Peyer's patch (tissue), 4 donors: ENCODE data around the gene CENPT.

Source experiments
- POLR2A ChIP-seq, 2 donors: fragments of 450-650 bp; IDR thresholded peaks; one replicate each; pipeline ENCODE4 v1.5.1; 2017; ENCODE audit warnings: antibody characterized with exemption in 2 of 2, mild to moderate bottlenecking in 2 of 2, moderate library complexity in 2 of 2
- TF ChIP-seq, protein P1 (sequence below), 6 experiments: fragments of 450-650 bp in 4 of 6; fragments of 200-600 bp in 2 of 6; sonication (generic) in 1 of 6; IDR thresholded peaks; one replicate each; pipeline ENCODE4 v1.5.1; 2017 to 2019; ENCODE audit warnings: antibody characterized with exemption in 6 of 6, mild to moderate bottlenecking in 3 of 6, moderate library complexity in 1 of 6

- TF ChIP-seq, protein P1, sequence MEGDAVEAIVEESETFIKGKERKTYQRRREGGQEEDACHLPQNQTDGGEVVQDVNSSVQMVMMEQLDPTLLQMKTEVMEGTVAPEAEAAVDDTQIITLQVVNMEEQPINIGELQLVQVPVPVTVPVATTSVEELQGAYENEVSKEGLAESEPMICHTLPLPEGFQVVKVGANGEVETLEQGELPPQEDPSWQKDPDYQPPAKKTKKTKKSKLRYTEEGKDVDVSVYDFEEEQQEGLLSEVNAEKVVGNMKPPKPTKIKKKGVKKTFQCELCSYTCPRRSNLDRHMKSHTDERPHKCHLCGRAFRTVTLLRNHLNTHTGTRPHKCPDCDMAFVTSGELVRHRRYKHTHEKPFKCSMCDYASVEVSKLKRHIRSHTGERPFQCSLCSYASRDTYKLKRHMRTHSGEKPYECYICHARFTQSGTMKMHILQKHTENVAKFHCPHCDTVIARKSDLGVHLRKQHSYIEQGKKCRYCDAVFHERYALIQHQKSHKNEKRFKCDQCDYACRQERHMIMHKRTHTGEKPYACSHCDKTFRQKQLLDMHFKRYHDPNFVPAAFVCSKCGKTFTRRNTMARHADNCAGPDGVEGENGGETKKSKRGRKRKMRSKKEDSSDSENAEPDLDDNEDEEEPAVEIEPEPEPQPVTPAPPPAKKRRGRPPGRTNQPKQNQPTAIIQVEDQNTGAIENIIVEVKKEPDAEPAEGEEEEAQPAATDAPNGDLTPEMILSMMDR (IDR thresholded peaks at IDR 0.05), result no peak
- no peak for TF ChIP-seq POLR2A (IDR thresholded peaks at IDR 0.05)
Observed at GRCh38 chr16:67872131-67872630, 24.7 kb upstream of the CENPT start.
